ENCODE results near the gene GALNT9. TPM values are rescaled to one million over a fixed set of nuclear protein-coding genes. Genes with fewer than 3 reads are reported as not detected.

The GALNT9 gene
- 0.19 and 0.28 TPM in 2 replicates for total RNA-seq

GRCh38 chr12:132329036-132329719, at the start of gene GALNT9:
GALNT9 (minus strand) TSS chr12:132329589; CDS start chr12:132329203, 386 bp downstream.

Other genes with a start within 250 kb of the GALNT9 start
- 5.4 and 8.6 TPM in 2 replicates for gene DDX51, start 185.3 kb downstream of the GALNT9 start, total RNA-seq
- 9.0 and 18.4 TPM in 2 replicates for gene NOC4L, start 185.1 kb downstream of the GALNT9 start, total RNA-seq
- gene FBRSL1, start 160.6 kb upstream of the GALNT9 start, total RNA-seq, result 0.85 and 1.9 TPM in 2 replicates